Astrocyte of the spinal cord (primary cell): ENCODE measurements around the gene DMKN.

Experiments used
- DNase-seq: peaks from one replicate; pipeline ENCODE4 v3.0.0; 2011; ENCODE audit warnings: low read depth, low spot score
- H3K4me3 ChIP-seq: 2 replicates; pipeline ENCODE4 v1.5.1; 2011; ENCODE audit warnings: low read depth, mild to moderate bottlenecking, low read length, moderate library complexity
- CTCF ChIP-seq: IDR thresholded peaks from 2 replicates; pipeline ENCODE4 v1.5.1; 2012; ENCODE audit warnings: low read depth, mild to moderate bottlenecking, low read length, inconsistent platforms
- in situ Hi-C: cut with HindIII; loops from 2 replicates; pipeline ENCODE4 v1.10.0; 2017; ENCODE audit warnings: low sequenced_read_pairs

Gene DMKN

GRCh38 chr19:35490364-35490763 lies 23.1 kb downstream of the DMKN start, which contains the start of gene KRTDAP:
Gene KRTDAP, minus strand, starts transcription at chr19:35490464. Its CDS starts 22 bp downstream, at chr19:35490442.
- DNase-seq = no peak
- H3K4me3 ChIP-seq = no peak within 1 kb of the TSS
- in situ Hi-C loops = no loop called here
- TF ChIP-seq CTCF = no peak

GRCh38 chr19:35488677-35489076 lies 24.8 kb downstream of the DMKN start:
- no peak overlapping the region for H3K4me3 ChIP-seq
- in situ Hi-C loops = no loop called here
- no peak for TF ChIP-seq CTCF
- DNase-seq = no peak

GRCh38 chr19:35487656-35488182 lies 25.7 kb downstream of the DMKN start:
- DNase-seq = no peak
- TF ChIP-seq CTCF = no peak
- H3K4me3 ChIP-seq = no peak overlapping the region
- in situ Hi-C loops = no loop called here

- no peak for TF ChIP-seq CTCF
- no peak for DNase-seq
- in situ Hi-C loops = no loop called here
- H3K4me3 ChIP-seq = no peak overlapping the region
Observed at GRCh38 chr19:35486268-35486708, 27.2 kb downstream of the DMKN start.

GRCh38 chr19:35484252-35485036 lies 29.0 kb downstream of the DMKN start:
- no peak for DNase-seq
- TF ChIP-seq CTCF = no peak
- in situ Hi-C loops = no loop called here
- no peak overlapping the region for H3K4me3 ChIP-seq

- in situ Hi-C loops = no loop called here
- TF ChIP-seq CTCF = no peak
- no peak for DNase-seq
- H3K4me3 ChIP-seq = no peak overlapping the region
Observed at GRCh38 chr19:35483089-35483488, 30.4 kb downstream of the DMKN start.
